H1 (cell line): ENCODE measurements around the gene FAM81B.

Experiments used
- ASH2L ChIP-seq: fragments of 200-600, 300-600 bp; sonication (generic); IDR thresholded peaks from one replicate; pipeline ENCODE4 v1.7.1; 2017; ENCODE audit warnings: low read length
- CEBPB ChIP-seq: IDR thresholded peaks from 2 replicates; pipeline ENCODE4 v1.6.1; 2012; ENCODE audit warnings: low read depth, low read length
- CREB1 ChIP-seq: IDR thresholded peaks from 2 replicates; pipeline ENCODE4 v1.6.1; 2012; ENCODE audit warnings: inconsistent platforms
- CTCF ChIP-seq, 3 experiments: IDR thresholded peaks; 1 replicate in 2 of 3; 2 replicates in 1 of 3; pipeline versions ENCODE4 v1.5.1 to v1.6.1; 2011; ENCODE audit warnings: low read length in 3 of 3, mild to moderate bottlenecking in 3 of 3, inconsistent platforms in 2 of 3, low read depth in 1 of 3, moderate library complexity in 1 of 3; ENCODE audit not compliant: insufficient read depth in 1 of 3; ENCODE audit errors: control extremely low read depth in 1 of 3
- EGR1 ChIP-seq: IDR thresholded peaks from 2 replicates; pipeline ENCODE4 v1.6.1; 2011; ENCODE audit warnings: low read depth, low read length, borderline replicate concordance
- EP300 ChIP-seq, 2 experiments: IDR thresholded peaks; 1 replicate in 1 of 2; 2 replicates in 1 of 2; pipeline ENCODE4 v1.6.1; 2011 to 2012; ENCODE audit warnings: low read depth in 2 of 2, low read length in 2 of 2, mild to moderate bottlenecking in 2 of 2, borderline replicate concordance in 1 of 2, inconsistent platforms in 1 of 2, moderate library complexity in 1 of 2
- EZH2 ChIP-seq: fragments of 200-600 bp; sonication (generic); IDR thresholded peaks from 2 replicates; pipeline ENCODE4 v1.7.1; 2012; ENCODE audit warnings: low read depth, mild to moderate bottlenecking, moderate library complexity, low read length, inconsistent platforms; ENCODE audit not compliant: severe bottlenecking
- FOSL1 ChIP-seq: IDR thresholded peaks from 2 replicates; pipeline ENCODE4 v1.6.1; 2011; ENCODE audit warnings: mild to moderate bottlenecking, low read depth, low read length, moderate library complexity; ENCODE audit not compliant: insufficient read depth
- JUN ChIP-seq: IDR thresholded peaks from 2 replicates; pipeline ENCODE4 v1.6.1; 2011; ENCODE audit warnings: low read depth, mild to moderate bottlenecking, improper control_type of control experiment, low read length
- MAFK ChIP-seq: IDR thresholded peaks from 2 replicates; pipeline ENCODE4 v1.6.1; 2012; ENCODE audit warnings: low read depth, mild to moderate bottlenecking, improper control_type of control experiment, low read length
- NANOG ChIP-seq: IDR thresholded peaks from 2 replicates; pipeline ENCODE4 v1.6.1; 2011; ENCODE audit warnings: low read length, low read depth, mild to moderate bottlenecking, inconsistent platforms; ENCODE audit not compliant: insufficient read depth, poor library complexity, severe bottlenecking
- SP2 ChIP-seq: IDR thresholded peaks from 2 replicates; pipeline ENCODE4 v1.6.1; 2012; ENCODE audit warnings: mild to moderate bottlenecking, low read length, inconsistent platforms
- SUZ12 ChIP-seq: fragments of 200-600 bp; sonication (generic); IDR thresholded peaks from 2 replicates; pipeline ENCODE4 v1.6.1; 2012; ENCODE audit warnings: mild to moderate bottlenecking, inconsistent platforms, low read length, moderate library complexity, mixed read lengths

- TF ChIP-seq CTCF (IDR thresholded peaks at IDR 0.05; ENCODE audit: control extremely low read depth in 1 of 3, insufficient read depth in 1 of 3, low read depth in 1 of 3, low read length in 3 of 3) = no peak
- TF ChIP-seq FOSL1 = no peak
- no peak for TF ChIP-seq JUN
- TF ChIP-seq MAFK = no peak
- TF ChIP-seq ASH2L = no peak
- TF ChIP-seq SP2 = no peak
- no peak for TF ChIP-seq EZH2
- no peak for TF ChIP-seq NANOG
- TF ChIP-seq EGR1 = no peak
- no peak for TF ChIP-seq EP300 (IDR thresholded peaks at IDR 0.05; ENCODE audit: borderline replicate concordance in 1 of 2, low read depth in 2 of 2, low read length in 2 of 2)
- TF ChIP-seq CEBPB = no peak
- no peak for TF ChIP-seq SUZ12
- no peak for TF ChIP-seq CREB1
Observed at GRCh38 chr5:95445995-95446394, 54.8 kb downstream of the FAM81B start.
